ENCODE data around the gene LIAS.
"Not testable (repeated sequence)": the region's sequence is repeated elsewhere in the genome, so short reads cannot be mapped to it uniquely, and the experiment has no call there.

LIAS gene

DNA sequence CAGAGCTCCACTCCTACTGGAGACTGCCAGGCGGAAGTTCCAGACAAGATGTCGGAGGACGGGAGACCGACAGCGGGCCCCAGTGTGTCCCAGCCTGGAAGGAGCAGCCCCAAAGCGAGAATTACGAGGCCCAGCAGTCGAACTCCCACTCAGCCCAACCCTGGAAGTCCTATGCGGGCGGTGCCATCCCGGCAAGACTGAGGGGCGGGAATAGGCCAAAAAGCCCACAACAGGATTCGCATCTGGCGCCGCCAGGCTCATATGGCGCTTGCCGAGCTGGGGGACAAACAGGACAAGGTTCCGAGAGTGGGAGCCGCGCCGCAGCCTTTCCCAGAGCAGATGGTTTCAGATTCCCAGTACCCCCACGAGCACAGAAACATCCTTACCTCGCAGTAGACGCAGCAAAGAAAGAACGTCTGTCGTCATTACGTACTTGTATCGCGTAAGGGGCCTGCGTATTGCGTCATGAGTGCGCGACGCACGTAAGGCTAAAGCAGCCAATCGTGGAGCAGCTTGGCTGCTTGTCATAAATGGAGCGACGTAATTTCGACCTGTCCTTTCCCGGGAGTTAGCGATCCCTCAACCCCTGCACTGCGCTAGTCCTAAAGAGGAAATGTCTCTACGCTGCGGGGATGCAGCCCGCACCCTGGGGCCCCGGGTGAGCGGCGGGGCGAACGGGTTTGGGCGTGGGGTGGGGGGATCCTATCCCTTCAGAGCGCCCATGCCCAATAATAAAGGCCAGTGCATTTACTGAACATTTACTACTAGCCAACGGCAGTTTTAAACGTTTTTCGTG is at the start of gene LIAS, which contains the start of gene RPL9:
TSS of gene LIAS (plus strand) at position 552 of the 796 bp plus-strand sequence. CDS start at position 614, 62 bp downstream.
TSS of gene RPL9 (minus strand) at position 418 of the 796 bp plus-strand sequence. CDS start 483 bp downstream, outside the sequence.
- FAIRE-seq: peak; percentile 98
- DNase-seq (ENCODE audit: low spot score): peak; percentile 98

DNA sequence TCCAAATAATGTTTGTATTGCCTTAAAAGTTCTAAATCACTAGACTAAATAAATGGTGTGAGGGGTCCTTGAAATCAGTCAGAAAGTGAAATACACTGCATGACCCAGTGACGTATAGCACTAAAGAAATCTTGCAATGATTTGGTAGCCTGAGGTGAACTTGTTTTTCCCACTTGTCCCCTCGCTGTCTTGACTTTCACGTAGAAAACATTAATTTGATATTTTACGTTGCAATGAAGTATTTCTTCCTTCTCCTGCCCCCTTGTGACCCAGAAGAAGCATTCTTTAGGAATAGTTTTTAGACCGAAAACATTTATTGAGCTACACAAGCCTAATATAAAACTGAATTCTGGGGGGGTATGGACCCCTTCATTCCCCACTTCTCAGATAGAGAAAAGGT is 48.4 kb upstream of the LIAS start:
- FAIRE-seq (no peak), DNase-seq (ENCODE audit: low spot score) (no peak)

DNA sequence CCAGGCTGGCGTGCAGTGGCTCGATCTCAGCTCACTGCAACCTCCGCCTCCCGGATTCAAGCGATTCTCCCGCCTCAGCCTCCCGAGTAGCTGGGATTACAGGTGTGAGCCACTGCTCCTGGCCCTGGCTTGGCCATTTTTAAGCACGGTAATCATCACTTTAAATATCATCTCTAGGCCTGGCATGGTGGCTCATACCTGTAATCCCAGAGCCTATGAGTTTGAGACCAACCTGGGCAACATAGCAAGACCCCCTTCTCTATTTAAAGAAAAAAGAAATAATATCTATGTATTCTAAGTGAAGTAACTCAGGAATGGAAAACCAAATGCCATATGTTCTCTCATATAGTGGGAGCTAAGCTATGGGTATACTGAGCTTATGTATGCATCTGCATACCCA is 47.3 kb upstream of the LIAS start:
- not testable (repeated sequence) for FAIRE-seq; DNase-seq (ENCODE audit: low spot score)

DNA sequence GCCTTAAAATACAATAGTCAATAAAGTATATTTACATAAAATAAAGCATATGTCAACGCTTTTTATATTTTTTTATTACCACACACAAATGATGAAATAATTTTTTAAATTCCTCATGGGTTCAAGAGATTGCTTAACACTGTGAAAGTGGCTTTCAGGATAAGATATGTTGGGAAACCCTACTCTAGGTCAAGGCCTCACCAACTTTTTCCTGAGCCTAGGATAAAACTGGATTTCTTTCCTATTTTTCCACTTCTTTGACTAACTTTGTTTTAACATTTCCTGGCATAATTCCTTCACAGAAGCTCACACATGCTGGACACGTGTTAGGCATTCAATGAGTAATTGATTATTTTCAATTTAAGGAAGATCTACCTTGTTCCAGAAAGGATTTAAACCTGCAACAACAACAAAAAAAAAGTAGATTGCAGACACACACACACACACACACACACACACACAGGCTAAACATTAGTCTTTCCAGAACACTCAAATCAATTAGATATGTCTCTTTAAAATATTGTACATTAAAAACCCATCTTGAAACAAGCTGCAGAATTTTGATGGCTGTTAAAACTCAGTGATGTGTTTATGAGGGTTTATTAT is 43.1 kb upstream of the LIAS start:
- FAIRE-seq: no peak
- no peak for DNase-seq (ENCODE audit: low spot score)

DNA sequence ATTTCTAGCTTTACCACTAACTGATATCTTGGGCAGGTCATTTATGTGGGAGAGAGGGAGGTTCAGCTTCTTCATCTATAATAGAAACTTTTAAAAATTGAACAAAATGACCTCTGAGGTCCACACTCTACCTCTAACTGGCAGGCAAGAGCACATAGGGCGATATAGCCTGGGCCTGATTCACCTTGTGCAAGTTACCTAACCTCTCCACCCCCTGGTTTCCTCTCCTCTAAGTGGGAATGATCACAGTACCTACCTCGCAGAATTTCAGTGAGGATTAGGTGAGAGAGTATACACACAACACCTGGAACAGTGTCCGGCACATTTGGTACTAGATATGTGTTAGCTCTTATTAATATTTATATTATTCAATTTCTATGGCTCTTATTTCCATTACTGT is 36.6 kb upstream of the LIAS start:
- no peak for FAIRE-seq

DNA sequence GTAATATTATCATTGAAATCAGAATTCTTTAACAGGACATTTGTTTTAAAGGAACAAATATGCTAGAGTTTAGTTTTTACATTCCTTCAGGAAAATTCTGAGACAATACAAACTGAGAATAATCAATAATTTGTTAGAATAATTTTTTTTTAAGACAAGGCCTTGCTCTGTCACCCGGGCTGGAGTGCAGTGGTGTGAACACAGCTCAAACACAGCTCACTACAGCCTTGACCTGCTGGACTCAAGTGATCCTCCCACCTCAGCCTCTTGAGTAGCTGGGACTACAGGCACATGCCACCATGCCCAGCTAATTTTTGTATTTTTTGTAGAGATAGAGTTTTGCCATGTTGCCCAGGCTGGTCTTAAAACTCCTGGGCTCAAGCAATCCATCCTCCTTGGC is 33.6 kb upstream of the LIAS start:
- not testable (repeated sequence) for FAIRE-seq

More for the DNA sequence above, 36.6 kb upstream of the LIAS start:
- no peak for DNase-seq (ENCODE audit: low spot score)

DNA sequence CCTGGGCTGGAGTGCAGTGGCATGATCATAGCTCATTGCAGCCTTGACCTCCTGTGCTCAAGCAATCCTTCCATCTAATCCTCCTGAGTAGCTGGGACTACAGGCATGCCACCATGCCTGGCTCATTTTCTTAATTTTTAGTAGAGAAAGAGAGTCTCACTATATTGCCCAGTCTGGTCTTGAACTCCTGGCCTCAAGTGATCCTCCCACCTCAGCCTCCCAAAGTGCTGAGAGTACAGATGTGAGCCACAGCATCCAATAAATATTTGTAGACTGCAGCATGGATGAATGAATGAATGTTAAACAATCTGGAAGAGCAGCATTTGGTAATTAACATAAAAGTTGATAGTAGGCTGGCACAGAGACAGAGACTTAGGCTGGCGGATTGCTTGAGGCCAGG is 32.1 kb upstream of the LIAS start:
- no peak for DNase-seq (ENCODE audit: low spot score)
- FAIRE-seq: no peak

More for the DNA sequence above, 33.6 kb upstream of the LIAS start:
- not testable (repeated sequence) for DNase-seq (ENCODE audit: low spot score)

DNA sequence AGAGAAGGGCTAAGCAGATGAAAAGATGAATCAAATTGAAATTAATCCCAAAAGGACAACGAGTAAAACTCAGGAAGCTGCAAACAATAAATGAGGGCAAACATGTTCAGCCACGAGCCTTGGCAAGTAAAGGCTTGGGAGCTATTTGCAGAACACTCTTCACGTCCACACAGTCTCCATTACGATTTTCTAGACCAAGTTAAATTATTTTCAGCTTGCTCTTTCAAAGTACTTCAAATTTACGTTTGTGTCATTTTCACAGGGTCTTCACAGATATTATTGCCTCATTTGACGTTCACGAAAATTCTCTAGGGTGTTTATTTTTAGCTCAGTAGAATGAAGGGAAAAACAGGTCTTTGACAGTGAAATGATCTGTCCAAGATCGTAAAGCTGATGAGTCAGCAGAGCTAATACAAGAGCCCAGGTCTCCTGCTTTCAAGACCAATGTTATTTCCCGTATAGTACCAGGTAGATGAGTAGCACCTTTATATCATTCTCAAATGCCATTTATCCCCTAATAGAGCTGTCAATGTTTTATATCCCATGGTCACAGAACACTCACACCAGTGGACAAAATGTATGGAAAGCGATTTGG is 31.2 kb upstream of the LIAS start:
- DNase-seq (ENCODE audit: low spot score) (peak; percentile 36), FAIRE-seq (no peak)

DNA sequence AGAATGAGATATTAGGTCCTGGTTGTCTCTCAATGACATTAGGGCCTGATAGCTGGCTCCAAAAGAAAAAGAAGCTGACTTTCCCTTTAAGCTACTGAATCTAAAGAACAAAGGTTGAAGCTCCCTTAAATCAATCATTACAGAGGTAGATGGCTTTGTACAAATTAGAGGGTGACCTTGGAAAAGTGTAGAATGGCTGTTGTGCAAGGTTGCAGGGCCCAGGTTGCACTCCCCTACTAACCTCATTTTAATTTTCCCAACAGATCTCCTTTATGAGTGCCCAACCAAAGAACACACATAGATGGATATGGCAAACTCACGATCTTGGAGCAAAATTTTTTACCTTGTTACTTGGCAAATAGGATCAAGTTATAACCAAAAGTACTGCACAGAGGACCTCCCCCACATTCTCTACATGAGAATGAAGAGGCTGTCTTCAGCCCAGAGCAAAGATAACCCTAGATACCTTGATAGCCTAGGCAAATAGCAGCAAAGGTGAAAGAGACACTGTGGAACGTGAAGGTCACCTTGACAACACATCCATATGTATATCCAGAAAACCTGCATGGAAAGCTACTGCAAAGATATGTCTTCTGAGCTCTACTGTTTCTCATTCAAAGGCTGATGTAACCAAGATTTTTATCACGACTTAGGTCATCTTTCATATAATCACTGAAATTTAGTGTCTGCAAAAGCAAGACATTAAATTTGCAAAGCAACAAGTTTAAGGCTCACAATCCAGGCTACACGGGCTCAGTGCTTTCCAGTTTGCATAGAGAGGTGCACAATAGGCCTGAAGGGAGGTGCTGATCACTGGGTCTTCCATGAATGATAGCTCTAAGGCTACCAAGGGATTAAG is 29.2 kb upstream of the LIAS start:
- no peak for DNase-seq (ENCODE audit: low spot score)
- no peak for FAIRE-seq

DNA sequence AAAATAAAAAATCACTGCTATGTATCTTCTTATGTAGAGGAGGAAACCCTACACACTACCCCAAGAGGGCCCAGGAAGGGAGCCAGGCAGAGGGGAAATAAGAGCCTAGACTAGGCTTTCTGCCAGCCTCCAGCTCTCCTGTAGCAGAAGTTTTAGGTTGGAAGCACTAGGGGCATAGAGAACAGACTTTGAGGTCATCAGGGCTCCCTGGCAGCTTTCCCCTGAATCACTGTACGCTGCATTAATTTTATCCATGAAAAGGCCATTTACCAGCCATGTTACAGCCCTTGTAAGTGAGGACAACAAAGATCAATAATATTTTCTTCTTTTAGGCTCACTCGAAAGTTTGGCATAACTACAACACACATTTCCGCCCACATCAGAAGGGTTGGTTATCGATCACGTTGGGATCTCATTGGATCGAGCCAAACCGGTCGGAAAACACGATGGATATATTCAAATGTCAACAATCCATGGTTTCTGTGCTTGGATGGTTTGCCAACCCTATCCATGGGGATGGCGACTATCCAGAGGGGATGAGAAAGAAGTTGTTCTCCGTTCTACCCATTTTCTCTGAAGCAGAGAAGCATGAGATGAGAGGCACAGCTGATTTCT is 24.9 kb upstream of the LIAS start:
- DNase-seq (ENCODE audit: low spot score) (no peak), FAIRE-seq (peak; percentile 52)

DNA sequence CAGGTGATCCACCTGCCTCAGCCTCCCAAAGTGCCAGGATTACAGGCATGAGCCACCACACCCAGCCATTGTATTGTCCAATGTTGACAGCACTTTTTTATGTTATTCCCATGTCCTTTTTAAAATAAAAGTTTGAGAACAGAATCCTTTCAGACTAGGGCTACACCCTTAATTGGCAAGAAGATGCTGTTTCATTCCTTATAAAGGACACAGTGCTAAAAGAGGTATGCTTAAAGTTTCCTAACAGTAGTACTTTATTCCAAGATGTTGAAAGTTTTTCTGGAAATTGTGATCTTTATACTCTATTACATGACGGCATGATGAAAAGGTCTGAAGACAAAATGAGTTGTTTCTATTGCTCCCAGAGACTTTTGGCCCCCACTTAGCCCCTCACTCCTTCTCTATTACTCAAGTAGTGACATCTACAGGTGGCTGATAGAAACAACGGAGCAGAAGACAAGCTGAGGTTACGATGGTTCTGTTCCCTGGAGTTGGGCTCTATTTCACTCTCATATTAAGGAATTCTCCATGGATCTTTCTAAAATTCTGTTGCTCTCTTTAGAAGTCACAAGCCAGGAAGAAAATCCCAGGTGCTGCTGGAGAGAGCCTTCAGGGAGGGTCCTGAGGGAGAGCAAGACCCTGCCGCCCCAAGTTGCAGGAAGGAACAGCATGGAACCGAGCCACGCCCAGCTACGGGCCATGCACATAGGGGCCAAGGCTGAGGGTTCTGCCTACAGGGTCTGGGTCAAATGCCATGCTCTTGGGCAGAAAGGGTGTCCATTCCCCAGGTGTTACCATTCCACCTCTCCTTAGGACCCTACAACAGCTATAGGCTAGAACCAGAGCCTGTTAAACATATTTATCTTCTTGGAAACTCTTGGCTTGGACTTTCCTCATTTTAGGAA is 22.9 kb upstream of the LIAS start:
- DNase-seq (ENCODE audit: low spot score): no peak

DNA sequence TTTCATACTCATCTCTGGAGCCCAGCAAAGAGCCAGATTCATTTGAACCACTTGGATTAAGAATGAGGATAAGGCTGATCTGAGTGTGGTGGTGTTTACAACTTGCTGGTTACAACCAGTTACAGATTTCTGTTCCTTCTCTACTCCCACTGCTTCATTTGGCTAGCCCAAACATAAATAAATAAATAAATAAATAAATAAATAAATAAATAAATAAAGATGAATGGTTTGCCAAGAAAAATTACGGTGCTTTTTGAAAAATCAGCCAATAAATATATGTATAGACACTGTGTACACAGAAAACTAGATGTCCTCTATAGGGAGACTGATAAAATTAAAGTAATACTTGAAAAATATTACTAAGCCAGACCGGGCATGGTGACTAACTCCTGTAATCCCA is 17.3 kb upstream of the LIAS start:
- DNase-seq (ENCODE audit: low spot score): no peak
- FAIRE-seq: no peak

More for the DNA sequence above, 22.9 kb upstream of the LIAS start:
- FAIRE-seq: no peak

DNA sequence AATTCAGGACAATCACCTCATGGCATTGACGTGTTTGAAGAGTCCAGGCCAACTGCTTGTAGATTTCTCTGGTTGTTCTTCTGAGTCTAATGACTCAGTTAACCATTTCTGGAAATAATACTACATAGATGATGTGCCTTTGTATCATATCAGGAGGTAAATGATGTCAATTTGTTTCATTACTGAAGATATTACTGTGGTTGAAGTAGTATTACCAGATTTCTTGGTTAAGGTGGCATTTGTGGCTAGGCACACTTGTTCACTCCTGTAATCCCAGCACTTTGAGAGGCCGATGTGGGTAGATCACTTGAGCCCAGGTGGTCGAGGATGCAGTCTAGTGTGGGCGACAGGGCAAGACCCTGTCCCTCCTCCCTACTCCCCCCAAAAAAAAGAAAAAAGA is 15.9 kb upstream of the LIAS start:
- no peak for DNase-seq (ENCODE audit: low spot score)
- no peak for FAIRE-seq

DNA sequence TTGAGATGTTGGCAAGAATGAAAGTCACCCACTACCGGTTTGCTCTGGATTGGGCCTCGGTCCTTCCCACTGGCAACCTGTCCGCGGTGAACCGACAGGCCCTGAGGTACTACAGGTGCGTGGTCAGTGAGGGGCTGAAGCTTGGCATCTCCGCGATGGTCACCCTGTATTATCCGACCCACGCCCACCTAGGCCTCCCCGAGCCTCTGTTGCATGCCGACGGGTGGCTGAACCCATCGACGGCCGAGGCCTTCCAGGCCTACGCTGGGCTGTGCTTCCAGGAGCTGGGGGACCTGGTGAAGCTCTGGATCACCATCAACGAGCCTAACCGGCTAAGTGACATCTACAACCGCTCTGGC is 12.4 kb upstream of the LIAS start:
- DNase-seq (ENCODE audit: low spot score): no peak
- FAIRE-seq: no peak

DNA sequence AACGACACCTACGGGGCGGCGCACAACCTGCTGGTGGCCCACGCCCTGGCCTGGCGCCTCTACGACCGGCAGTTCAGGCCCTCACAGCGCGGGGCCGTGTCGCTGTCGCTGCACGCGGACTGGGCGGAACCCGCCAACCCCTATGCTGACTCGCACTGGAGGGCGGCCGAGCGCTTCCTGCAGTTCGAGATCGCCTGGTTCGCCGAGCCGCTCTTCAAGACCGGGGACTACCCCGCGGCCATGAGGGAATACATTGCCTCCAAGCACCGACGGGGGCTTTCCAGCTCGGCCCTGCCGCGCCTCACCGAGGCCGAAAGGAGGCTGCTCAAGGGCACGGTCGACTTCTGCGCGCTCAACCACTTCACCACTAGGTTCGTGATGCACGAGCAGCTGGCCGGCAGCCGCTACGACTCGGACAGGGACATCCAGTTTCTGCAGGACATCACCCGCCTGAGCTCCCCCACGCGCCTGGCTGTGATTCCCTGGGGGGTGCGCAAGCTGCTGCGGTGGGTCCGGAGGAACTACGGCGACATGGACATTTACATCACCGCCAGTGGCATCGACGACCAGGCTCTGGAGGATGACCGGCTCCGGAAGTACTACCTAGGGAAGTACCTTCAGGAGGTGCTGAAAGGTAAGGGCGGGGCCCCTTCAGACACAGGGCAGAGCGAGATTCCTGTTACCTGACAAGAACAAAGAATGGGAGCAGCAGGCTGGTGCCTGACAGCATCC is 11.8 kb upstream of the LIAS start:
- FAIRE-seq: no peak
- no peak for DNase-seq (ENCODE audit: low spot score)

DNA sequence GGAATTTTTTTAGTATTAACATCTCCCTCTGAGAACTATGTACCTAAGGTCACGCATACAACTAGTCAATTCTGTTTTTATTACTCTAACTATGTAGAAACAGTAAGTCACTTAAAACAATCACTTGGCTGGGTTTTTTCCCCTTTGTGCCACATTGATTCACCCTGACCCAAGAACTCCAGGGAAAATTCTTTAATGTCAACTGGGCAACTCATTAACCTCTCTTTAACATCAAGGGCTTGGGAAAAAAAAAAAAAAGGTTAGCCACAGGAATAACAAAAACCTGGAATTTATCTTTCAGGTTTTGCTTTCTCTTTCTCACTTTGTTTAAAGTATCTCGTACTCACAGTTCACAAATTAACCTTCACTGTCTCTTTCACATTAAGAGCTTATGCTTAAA is 8.2 kb upstream of the LIAS start:
- DNase-seq (ENCODE audit: low spot score): no peak
- no peak for FAIRE-seq

DNA sequence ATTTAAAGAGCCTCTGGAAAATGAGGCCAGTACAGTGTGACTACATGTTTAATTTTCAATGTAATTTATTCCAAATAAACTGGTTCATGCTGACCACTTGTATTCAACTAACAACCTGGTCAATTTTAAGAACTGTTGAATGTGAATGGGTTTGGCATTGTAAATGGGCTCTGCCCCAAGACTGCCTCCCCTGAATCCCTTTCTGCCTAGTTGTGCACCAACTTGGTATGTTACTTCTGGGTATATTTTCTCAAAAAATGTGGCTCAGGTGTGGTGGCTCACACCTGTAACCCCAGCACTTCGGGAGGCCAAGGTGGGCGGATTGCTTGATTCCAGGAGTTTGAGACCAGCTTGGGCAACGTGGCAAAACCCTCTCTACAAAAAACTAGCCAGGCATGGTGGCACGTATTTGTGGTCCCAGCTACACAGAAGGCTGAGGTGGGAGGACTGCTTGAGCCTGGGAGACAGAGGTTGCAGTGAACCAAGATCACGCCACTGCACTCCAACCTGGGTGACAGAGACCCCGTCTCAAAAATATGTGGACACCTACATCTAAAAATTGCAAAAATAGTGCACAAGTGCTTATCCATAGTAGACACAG is 7.3 kb upstream of the LIAS start:
- no peak for DNase-seq (ENCODE audit: low spot score)
- FAIRE-seq: no peak

DNA sequence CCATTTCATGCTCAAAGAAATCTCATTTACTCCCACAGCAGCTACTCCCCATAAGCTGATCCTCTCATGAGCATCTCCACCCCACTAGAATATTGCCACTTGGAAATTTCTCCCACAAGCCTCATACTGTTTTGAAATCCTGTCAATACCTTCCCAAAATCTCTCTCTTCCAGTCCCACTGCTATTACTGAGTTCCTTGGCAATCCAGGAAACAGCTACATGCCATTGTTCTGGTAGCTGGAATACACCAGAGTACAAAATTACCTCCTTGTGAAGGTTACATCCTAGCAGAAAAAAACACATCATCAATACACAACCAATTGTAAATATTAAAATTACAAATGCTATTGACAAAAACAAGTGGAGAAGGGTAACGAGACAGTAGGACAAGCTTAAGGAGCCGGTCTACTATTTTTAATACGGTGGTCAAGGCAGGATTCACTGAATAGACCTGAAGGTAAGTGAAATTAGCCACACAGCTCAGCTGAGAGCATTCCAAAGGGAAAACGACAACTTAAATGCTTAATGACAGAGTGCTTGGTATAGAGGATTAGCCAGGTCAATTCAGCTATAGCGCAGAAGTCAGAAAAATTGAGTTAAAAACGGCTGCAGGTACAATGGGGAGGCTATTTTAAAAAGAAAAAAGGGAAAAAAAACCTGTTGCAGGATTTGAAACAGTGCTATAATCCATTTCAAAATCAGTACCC is 6.5 kb upstream of the LIAS start:
- FAIRE-seq: no peak
- no peak for DNase-seq (ENCODE audit: low spot score)

Data from urothelium cell line (cell line).